GM11168 (cell line): ENCODE data around the gene STXBP5.

Experiments
- in situ Hi-C: fragments of 300-500 bp; cut with MboI; formaldehyde crosslinking; loops from one replicate; pipeline ENCODE4 v1.12.0; 2022; ENCODE audit warnings: low sequenced_read_pairs; ENCODE audit not compliant: unreplicated experiment

STXBP5 gene

DNA sequence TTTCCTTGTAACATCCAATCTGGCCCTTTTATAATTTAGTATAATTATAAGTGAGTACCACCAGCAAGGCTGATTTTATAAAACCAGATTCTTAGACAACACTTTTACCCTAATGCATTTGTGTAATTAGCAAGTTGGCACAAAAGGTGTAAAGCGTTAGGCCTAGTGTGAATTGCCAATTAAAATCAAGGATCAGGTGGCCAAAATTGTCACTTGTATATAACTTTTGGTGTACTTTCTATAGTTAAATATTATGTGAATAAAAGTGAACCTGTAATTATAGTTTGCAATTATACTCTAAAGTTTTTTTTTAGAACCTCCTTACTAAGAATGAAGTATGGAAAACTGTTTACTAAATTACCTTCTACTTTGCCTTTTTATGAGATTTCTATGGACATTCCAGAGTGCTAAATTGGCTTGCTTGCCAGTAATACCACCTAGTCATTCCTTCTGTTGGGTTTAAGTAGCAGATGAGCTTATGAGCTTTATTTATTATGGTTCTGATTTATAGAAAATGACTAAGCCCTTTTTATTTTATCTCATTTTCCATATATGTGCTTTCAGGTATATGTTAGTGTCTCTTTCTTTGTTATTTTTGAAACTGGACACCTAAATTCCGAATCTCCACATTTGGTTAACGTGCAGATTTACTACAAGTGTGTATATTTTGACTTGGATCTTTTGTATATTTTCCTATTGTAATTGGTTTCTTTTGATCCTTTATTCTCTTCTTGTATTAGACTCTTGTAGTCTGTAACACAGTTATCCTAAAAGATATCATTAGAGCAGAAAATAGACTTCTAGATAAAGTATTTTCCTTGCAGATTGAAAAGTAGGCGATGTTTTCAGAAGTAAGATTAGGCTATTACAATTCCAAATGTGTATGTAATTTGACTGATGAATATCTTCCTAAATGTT, 3.9 kb downstream of the STXBP5 start:
- in situ Hi-C loops: no loop called here

DNA sequence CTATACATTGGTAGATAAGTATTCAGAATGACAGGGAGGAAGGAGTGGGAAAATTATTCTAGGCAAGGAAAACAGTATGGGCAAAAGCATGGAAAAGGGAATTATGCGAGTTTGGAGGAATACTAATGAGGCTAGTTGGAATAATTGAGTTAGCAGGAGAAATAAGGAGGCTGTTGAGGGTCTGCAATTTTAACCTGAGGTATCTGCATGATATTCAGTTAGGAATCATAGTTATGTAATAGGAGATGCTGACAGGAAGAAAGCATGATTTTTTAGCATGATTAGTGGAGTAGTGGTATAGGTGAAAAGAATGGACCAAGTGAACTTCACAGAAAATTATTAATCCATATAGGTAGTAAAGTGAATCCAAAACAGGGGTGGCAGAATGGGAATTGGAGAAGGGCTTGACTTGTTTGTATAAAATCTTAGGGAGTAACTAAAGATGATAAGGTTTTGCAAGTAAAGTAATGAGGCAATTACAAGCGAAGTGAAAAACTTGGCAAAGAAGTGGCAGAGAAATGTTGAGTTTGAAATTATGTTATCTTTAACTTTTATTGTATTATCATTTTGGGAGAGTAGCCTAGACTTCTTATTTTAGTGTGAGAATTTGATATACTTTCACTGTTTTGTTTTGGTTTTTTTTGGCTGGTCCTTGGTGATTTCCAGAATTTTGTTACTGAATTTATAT, 5.7 kb downstream of the STXBP5 start:
- in situ Hi-C loops: no loop called here

DNA sequence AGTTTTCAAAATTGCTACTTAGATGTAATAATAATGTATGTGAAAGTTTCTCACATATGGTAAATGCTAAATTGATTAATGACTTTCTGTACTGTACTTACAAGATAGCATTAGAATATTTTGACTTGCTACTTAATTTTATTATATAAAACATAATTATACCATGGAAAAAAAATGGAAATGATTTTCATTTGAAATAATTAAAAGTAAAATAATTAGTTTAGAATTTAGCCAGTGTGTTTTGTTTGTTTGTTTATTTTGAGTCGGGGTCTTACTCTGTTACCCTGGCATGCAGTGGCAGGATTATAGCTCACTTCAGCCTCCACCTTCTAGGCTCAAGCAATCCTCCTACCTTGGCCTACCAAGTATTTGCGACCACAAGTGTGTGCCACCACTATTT, 7.1 kb downstream of the STXBP5 start:
- in situ Hi-C loops: no loop called here

DNA sequence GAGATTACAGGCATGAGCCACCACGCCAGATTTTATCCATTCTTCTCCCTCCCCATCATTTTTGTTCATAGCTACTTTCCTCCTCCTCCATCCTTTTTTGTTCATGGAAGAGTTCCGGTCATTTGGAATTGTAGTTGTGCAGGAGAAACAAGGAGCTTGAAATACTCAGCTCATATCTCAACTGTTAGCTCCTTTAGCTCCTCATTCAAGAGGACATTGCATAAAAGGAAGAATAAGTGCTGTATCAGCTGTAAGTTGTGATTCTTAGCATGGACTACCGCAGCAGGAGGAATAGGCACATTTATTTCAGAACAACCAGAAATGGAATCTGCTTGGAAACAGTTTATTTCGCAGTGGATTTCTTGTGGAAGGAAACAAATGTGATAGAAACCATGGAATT, 7.6 kb downstream of the STXBP5 start:
- in situ Hi-C loops: no loop called here

DNA sequence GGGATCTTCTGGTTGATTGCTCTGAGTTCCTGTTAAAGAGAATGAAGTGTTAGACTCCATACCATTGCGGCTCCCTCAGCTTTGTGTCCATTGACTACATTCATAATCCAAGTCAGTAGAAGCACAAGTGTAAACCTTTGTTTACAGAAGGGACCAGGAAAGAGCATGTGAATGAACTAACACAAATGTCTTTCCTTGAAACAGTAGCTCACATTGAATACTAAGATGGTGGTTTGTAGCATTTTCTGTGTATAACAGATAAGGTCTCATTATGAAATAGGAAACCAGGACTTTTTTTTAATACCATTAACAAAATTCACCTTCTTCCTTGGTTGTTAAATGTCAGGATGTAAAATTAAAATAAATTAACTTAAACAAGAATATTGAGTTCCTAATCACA, 8.4 kb downstream of the STXBP5 start:
- in situ Hi-C loops: no loop called here

DNA sequence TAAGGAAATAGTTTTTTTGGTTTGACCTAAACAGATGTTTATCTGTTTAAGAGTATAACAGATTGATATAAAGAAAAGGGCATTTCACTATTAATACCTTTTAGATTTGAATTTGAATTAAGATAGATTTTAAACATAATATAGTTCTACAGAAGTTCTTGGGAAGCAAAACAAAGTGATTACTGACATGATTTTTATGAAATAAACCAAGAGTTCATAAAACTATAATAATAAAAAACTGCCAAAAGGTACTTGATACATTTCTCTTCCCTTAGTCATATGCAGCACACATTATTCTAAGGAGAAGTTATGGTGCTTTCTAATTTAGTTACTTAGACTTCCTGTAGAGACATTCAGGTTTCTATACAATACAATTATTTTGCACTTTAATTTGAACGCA, 9.6 kb downstream of the STXBP5 start:
- in situ Hi-C loops: no loop called here

DNA sequence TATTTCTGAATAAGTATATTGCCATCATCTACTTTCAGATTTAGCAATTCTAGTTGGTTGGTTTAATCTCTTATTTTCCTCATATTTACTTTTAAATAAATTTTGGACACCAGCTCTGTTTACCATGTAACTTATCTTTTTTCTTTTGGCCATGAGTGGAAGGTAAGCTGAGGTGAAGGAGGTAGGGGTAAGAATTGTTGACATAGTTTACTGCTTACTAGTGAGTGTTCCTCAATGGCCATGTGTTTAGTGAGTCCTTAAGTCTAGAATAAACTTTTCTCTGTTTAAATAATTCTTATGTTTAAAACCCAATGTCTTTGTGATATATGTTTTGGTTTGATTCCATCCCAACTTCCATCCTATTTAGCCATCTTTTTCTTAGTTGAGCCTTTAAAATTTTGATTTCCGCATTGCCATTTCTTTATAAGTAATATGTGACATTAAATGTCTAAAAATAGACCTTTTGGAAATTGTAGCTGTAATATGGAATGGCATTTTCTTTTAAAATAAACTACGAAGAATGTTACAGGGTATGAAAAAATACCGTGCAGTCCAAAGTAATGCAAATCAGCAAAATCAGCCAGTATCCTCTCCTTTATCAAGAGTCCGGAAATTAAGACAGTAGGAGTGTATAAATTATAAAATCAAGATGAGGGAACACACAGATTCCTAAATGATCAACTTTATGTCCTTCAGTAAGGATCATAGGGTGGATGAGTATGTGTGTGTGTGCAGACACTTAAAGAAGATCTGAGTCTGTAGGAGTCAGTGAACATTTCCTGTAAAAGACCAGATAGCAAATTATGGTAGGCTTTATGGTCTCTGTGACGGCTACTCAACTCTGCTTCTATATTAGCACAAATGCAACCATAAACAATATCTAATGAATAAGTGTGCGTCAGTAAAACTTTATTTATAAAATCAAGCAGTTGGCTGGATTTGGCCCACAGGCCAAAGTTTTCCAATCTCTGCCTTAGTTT, 10.3 kb downstream of the STXBP5 start:
- in situ Hi-C loops: no loop called here

DNA sequence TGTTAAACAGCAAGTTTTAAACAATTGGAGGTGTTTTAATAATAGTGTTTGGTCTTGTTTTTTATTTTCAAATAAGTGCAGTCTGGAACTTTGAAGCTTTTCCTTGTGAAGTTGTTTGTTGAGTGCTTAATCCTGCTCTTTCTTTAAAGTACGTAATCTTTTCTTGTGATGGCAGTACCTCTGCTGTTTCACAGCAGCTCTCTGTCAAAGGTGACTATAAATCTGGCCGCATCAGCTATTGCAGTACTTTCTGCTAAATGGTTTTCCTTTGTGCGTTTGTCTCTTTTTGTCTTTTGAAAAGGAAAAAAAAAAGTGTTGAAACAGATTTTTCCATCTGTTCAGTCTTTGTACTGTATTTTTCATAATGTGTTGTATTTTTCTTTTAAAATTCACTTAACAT, 12.7 kb downstream of the STXBP5 start:
- in situ Hi-C loops: no loop called here

DNA sequence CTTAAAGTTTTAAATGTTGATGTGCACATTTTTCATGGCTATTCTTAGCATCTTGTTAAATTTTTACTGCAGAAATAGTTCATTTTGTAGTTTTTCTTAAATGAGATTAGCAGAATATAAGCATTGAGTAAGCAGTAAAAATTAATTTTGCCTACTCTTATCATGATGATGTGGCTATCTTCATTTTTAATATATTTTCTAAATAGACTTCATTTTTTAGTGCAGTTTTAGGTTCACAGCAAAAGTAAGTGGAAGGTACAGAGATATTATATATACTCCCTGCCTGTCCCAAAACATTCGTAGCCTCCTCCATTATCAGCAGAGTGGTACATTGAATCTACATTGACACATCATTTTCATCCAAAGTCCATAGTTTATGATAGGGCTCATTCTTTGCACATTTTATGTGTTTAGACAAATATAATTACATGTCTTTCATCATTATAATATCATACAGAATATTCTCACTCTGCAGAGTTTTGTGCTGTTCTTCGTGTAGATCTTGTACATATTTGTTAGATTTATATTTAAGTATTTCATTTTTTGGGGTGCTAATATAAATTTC, 13.7 kb downstream of the STXBP5 start:
- in situ Hi-C loops: no loop called here

DNA sequence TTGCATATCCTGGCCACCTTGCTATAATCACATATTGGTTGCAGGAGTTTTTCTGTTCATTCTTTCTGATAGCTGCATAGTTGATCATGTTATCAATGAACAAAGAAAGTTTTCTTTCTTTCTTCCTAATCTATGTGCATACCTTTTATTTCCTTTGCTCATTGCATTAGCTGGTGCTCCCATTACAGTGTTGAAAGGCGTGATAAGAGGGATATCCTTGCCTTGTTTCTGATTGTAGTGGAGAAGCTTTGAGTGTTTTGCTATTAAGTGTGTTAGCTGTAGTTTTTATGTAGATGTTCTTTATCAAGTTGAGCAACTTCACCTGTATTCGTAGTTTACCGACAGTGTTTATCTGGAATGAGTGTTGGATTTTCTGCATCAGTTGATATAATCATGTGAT, 14.6 kb downstream of the STXBP5 start:
- in situ Hi-C loops: no loop called here

DNA sequence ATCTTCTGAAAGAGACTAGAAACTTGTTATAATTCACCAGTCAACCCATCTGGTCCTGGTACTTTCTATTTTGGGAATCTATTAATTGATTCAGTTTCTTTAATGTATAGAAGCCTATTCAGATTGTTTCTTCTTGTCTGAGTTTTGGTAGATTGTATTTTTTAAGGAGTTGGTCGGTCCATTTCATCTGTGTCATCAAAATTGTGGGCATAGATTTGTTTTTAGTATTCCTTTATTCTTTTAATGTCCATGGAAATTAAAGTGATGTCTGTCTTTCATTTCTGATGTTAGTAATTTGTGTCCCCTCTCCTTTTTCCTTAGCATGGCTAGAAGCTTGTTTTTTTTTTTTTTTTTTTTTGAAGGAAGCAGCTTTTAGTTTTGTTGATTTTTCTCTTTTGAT, 15.2 kb downstream of the STXBP5 start:
- in situ Hi-C loops: no loop called here

DNA sequence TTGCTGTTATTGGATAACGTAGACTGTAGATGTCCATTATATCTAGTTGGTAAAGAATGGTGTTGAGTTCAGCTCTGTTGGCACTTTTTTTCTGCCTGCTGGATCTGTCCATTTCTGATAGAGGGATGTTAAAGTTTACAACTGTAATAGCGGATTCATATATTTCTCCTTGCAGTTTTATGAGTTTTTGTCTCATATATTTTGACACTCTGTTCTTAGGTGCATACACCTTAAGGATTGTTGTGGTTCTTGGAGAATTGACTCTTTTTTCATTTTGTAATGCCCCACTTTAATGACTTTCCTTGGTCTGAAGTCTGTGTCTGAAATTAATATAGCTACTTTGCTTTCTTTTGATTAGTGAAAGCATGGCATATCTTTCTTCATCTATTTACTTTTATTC, 16.1 kb downstream of the STXBP5 start:
- in situ Hi-C loops: no loop called here

DNA sequence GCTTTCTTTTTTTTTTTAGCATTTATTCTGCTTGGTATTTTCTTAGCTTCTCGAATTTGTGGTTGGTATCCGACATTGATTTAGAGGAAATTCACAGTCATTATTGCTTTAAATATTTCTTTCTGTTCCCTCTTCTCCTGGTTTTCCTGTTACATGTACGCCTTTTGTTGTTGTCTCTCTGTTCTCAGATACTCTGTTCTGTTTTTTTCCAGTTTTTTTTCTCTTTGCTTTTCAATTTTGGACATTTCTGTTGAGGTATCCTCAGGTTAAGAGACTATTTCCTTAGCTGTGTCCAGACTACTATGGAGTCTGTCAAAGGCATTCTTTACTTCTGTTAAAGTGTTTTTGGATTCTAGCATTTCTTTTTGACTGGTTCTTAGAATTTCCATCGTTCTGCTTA, 17.5 kb downstream of the STXBP5 start:
- in situ Hi-C loops: no loop called here

DNA sequence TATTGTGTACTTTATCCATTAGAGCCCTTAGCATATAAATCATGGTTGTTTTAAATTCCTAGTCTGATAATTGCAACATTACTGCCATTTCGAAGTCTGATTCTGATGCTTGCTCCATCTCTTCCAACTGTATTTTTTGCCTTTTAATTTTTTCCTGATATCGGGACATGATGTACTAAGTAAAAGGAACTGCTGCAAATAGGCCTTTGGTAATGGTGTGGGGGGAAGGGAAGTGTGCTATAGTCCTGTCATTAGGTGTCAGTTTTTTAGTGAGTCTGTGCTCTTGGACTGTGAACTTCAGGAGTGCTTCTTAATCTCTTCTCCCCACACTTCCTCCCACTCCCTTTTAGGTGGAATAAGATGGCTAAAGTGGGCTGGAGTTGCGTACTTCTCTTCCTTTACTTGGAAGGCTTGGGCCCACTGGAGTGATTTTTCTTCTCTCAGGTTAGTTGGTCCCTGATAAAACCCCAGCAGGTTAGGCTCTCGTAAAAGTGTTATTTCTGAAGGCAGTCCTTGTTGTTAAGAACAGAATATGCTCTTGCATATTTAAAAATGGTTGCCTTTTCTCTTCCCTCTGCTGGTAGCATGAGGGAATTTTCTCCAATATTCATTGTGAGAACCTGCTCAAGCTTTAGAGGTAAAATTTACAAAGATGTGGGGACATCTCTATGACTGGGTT, 18.1 kb downstream of the STXBP5 start:
- in situ Hi-C loops: no loop called here

DNA sequence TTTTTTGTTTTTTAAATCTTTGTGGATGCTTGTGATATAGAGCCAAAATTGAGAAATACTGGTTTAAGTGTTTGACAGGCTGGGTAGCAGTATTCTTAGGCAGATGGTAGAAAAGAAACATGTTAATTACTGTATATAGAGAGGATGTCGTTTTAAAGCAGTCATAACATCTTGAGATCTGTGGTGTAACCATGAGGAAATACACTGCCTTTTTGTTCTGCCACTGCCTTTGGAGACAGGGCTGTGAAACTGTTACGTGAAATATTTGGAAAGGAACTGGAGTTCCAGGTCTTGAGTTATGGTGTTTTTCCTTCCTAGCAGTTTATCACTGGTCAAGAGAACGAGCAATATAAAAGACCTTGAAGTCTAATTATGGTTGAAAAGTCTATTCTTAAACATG, 19.5 kb downstream of the STXBP5 start:
- in situ Hi-C loops: no loop called here

DNA sequence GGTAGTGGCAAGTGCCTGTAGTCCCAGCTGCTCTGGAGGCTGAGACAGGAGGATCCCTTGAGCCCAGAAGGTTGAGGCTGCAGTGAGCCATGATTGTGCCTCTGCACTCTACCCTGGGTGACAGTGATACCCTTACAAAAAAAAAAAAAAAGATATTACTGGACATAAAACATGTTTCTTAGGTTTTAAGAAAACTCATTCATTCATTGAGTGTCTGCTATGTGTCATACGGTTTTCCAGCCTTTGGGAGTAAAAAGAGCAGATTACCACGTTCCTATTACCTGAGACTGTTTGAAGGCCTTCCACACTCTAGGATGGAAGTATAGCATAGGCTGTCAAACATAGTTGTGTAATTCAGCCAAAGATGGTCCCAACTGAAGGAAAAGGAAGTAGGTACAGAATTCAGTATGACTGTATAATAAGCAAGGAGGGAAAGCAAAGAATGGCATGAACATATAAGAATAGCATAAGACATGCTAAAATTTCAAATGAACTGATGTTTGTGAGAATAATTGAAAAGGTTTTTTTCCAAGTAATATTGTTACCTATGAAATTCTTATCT, 22.0 kb downstream of the STXBP5 start:
- in situ Hi-C loops: no loop called here

DNA sequence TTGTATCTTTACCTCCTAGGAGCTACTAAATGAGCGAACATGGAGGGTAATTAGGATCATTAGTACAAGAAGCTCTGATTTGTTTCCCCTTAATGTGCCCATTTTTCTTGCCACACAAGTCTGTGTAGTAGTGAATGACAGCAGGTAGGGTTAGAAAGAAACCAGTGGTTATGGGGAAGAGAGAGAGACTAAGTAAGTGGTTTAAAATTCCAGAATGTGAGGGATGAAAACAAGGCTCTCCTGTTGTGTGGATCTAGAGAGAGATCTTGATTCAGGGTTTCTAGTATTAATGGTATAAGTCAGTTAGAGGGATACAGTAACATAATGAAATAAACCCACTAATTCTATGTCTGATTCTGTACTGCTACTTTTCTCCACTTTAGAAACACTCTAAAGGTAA, 22.7 kb downstream of the STXBP5 start:
- in situ Hi-C loops: no loop called here

DNA sequence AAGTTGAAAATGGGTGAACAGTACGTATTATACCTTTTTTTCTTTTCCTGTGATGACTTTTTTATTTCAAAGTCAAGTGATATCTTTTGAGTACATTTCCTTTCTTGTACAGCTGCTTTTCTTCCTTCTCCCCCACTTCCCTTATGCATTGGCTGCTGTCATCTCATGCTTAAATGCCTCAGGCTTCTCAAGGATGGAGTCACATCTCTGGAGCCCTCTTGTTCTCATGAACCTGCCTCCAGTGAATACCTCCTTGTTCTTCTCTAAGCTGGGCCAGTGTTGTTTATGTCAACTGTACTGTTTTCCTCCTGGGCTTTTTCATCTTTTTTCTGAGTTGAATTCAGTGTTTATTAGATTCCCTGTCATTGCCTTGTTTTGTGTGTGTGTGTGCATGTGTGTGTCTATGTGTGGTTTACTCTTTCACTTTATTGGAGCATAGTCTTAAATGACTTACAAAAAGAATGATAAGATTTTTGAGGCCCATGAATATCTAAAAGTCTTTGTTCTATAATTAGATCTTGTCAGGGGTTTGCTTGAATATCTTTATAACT, 23.6 kb downstream of the STXBP5 start:
- in situ Hi-C loops: no loop called here

DNA sequence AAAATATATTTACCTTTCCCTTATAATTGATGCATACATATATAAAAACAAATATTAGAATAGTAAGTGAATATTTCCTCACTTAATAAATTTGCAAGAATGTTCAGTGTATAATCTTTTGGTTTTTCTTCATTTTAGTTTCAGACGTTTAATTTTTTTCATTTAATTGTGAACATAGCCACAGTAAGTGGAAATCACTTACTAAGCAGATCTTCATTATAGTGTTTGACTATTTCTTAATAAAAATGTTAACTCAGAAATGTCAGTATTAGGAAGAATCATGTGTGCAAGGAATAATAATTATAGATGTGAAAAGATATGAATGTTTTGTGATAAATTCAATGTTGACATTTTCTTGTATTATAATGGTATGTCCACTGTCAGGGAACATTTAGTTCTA, 27.4 kb downstream of the STXBP5 start:
- in situ Hi-C loops: no loop called here
